Suppressor macrophage treated with lipopolysaccharide for 4 hours (primary cell): ENCODE results near the gene SRCIN1.
A peak's percentile ranks its signal among the peaks of the same experiment; 100 is the strongest.
"Not testable (repeated sequence)": the region's sequence is repeated elsewhere in the genome, so short reads cannot be mapped to it uniquely, and the experiment has no call there.

Source experiments
- DNase-seq: peaks from one replicate; pipeline ENCODE4 v3.0.0-alpha.2; 2020

The SRCIN1 gene, protein sequence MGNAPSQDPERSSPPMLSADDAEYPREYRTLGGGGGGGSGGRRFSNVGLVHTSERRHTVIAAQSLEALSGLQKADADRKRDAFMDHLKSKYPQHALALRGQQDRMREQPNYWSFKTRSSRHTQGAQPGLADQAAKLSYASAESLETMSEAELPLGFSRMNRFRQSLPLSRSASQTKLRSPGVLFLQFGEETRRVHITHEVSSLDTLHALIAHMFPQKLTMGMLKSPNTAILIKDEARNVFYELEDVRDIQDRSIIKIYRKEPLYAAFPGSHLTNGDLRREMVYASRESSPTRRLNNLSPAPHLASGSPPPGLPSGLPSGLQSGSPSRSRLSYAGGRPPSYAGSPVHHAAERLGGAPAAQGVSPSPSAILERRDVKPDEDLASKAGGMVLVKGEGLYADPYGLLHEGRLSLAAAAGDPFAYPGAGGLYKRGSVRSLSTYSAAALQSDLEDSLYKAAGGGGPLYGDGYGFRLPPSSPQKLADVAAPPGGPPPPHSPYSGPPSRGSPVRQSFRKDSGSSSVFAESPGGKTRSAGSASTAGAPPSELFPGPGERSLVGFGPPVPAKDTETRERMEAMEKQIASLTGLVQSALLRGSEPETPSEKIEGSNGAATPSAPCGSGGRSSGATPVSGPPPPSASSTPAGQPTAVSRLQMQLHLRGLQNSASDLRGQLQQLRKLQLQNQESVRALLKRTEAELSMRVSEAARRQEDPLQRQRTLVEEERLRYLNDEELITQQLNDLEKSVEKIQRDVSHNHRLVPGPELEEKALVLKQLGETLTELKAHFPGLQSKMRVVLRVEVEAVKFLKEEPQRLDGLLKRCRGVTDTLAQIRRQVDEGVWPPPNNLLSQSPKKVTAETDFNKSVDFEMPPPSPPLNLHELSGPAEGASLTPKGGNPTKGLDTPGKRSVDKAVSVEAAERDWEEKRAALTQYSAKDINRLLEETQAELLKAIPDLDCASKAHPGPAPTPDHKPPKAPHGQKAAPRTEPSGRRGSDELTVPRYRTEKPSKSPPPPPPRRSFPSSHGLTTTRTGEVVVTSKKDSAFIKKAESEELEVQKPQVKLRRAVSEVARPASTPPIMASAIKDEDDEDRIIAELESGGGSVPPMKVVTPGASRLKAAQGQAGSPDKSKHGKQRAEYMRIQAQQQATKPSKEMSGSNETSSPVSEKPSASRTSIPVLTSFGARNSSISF

DNA sequence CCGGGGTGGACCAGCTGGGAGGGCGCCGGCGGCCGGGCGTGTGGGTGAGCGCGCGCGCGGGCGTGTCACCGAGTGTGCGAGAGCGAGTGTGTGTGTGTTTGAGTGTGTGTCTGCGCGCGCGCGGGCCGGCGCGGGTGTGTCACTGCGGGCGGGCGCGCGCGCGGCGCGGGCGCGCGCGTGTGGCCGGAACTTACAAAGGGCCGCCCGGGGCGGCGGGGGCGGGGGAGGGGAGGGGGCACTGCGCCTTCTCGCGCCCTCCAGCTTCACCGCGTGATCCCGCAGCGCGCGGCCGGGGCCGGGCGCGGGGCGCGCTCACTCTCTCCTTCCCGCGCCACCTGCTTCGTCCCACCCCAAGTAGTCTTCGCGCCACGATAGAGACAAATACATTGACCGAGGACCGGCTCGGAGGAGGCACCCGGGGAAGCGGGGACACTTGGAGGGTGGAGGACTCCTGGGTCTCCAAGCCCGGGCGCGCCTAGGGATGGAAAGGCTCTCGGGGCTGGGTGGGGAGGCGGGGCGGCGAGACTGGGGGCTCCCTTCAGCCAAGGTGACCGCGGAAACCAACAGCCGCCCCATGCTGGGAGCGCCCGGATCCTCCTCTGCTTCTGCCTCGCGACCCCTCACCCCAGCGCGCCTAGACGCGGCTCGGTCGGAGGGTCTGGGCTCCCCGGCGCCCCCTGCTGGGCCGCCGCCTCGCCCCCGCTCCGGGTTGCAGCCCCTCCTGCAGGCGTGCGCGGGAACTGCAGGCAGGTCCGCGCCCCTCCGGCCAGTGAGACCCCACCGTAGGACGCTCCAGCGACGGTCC lies at the start of gene SRCIN1:
SRCIN1 (minus strand) TSS at position 112 of the 805 bp plus-strand sequence. CDS start 247 bp downstream, outside the sequence.
- peak; percentile 22 for DNase-seq

GRCh38 chr17:38654411-38655398 lies 49.0 kb upstream of the SRCIN1 start:
- DNase-seq, result no peak

GRCh38 chr17:38653679-38654078 lies 47.9 kb upstream of the SRCIN1 start:
- no peak for DNase-seq

GRCh38 chr17:38653230-38653629 lies 47.5 kb upstream of the SRCIN1 start:
- no peak for DNase-seq

DNA sequence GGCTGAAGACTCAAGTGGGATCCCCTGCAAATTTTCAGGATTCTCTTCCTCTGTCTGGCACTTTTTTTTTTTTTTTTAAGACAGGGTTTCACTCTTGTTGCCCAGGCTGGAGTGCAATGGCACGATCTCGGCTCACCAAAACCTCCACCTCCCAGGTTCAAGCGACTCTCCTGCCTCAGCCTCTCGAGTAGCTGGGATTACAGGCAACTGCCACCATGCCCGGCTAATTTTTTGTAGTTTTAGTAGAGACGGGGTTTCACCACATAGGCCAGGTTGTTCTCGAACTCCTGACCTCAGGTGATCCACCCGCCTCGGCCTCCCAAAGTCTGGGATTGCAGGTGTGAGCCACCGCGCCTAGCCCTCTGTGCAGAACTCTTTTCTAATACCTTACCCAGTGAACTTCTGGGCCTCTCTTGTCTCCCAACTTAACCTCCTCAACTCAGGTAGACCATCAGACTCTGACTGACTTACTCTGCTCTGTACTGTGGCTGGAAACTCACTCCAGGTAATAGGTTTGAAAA lies 45.0 kb upstream of the SRCIN1 start:
- not testable (repeated sequence) for DNase-seq

GRCh38 chr17:38637951-38638350 lies 32.2 kb upstream of the SRCIN1 start:
- no peak for DNase-seq

DNA sequence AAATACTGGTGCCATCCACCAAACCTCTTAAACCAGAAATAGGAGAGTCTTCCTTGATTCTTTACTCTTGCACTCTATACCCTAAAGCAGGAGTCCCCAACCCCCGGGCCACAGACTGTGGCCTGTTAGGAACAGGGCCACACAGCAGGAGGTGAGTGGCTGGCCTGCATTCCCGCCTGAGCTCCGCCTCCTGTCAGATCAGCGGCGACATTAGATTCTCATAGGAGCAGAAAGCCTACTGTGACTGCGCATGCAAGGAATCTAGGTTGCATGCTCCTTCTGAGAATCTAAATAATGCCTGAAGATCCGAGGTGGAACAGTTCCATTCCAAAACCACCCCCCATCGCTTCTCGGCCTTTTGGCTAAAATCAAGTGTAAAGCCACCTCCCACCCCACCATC lies 30.3 kb upstream of the SRCIN1 start:
- no peak for DNase-seq

DNA sequence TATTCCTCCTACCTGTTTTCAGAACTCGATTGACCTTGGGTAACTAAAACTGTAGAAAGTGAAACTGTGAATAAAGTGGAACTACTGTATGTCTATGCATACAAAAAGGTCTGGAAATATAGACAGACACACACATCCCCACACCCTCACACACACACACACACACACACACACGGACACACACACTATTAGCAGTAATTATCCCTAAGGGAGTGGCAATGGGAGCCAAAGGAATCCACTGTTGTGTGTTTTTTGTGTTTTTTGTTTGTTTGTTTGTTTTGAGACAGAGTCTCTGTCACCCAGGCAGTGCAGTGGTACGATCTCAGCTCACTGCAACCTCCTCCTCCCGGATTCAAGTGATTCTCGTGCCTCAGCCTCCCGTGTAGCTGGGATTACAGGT lies 26.6 kb upstream of the SRCIN1 start:
- DNase-seq, result no peak

DNA sequence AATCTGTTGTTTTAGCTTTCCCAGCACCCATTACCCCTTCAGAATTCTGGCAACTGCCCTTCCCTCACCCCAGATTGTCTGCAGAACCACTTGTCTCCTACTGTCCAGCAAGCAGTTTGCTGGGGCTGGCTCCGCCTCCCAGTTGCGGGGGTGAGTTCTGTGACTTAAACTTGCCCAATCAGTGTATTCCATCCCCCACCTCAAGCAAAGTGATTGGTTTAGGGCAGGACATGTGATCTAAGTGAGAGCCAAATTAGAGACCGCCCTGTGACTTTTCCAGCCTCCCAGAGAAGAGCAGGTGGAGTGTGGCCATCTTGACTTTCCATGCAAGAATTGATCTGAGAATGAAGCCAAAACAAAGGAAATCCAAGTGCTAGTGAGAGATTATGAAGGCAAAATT lies 22.7 kb upstream of the SRCIN1 start:
- DNase-seq, result no peak

GRCh38 chr17:38627957-38628356 lies 22.2 kb upstream of the SRCIN1 start:
- DNase-seq, result no peak

- not testable (repeated sequence) for DNase-seq
Observed at GRCh38 chr17:38626606-38627226, 21.0 kb upstream of the SRCIN1 start.

DNA sequence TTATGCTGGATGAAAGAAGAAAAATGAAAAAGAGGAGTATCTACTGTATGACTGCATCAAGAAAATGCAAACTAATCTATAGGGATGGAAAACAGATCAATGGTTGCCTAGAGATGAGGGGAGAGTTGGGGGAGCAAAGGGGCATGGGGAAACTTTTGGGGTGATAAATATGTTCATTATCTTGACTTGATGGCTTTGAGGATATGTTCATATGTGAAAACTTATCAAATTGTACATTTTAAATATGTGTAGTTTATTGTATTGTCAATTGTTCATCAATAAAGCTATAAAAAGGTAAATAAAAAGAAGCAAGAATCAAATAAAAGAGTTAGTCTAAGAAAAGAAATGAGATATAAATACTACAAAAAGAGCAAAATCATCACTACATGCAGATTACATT lies 19.7 kb upstream of the SRCIN1 start:
- no peak for DNase-seq

DNA sequence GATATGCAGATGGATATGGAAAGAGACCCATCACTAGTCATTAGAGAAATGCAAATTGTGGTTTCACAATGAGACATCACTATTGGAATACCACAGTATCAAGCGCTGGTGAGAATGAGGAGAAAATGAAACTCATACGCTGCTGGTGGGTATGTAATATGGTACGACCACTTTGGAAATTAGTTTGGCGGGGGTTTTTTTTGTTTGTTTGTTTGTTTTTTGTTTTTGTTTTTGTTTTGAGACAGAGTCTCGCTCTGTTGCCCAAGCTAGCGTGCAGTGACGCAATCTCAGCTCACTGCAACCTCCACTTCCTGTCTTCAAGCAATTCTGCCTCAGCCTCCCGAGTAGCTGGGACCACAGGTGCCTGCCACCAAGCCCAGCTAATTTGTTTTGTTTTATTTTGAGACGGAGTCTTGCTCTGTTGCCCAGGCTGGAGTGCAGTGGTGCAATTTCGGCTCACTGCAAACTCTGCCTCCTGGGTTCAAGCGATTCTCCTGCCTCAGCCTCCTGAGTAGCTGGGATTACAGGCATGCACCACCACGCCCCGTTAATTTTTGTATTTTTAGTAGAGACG lies 19.1 kb upstream of the SRCIN1 start:
- peak; percentile 8 for DNase-seq

GRCh38 chr17:38621538-38621937 lies 15.8 kb upstream of the SRCIN1 start:
- DNase-seq, result no peak

GRCh38 chr17:38620551-38621277 lies 15.0 kb upstream of the SRCIN1 start:
- no peak for DNase-seq

GRCh38 chr17:38619937-38620550 lies 14.3 kb upstream of the SRCIN1 start:
- no peak for DNase-seq

GRCh38 chr17:38619451-38619795 lies 13.7 kb upstream of the SRCIN1 start:
- DNase-seq, result no peak

DNA sequence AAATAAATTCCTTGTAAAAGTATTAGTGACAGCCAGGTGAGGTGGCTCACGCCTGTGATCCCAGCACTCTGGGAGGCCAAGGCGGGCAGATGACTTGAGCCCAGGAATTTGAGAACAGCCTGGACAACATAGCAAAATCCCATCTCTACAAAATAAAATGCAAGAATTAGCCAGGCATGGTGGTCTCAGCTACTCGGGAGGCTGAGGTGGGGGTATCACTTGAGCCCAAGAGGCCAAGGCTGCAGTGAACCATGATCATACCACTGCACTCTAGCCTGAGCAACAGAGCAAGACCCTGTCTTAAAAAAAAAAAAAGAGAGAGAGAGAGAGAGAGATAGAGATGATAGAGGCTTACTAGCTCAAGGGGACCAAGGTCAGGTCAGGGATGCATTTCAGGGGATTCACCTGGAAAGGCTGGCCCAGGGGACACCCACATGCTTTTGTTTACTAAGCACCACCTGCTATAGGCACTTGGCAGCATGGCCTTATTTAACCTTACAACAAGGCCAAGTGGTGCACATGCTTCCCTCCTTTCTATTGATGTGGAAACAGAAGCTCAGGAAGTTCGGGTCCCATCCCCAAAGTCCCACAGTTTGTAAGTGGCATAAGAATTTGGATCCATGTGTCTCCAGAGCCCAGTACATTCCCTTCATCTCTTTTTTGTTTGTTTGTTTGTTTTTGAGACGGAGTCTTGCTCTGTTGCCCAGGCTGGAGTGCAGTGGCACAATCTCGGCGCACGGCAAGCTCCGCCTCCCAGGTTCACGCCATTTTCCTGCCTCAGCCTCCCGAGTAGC lies 12.4 kb upstream of the SRCIN1 start:
- DNase-seq, result no peak
